Activated T-cell treated with anti-CD3 and anti-CD28 coated beads for 48 hours (primary cell): ENCODE data around the gene ZNF576.
"Not testable (repeated sequence)": the region's sequence is repeated elsewhere in the genome, so short reads cannot be mapped to it uniquely, and the experiment has no call there.

Source experiments
- DNase-seq: peaks from one replicate; pipeline ENCODE4 v3.0.0-alpha.2; 2020; ENCODE audit warnings: low read depth

ZNF576 gene

DNA sequence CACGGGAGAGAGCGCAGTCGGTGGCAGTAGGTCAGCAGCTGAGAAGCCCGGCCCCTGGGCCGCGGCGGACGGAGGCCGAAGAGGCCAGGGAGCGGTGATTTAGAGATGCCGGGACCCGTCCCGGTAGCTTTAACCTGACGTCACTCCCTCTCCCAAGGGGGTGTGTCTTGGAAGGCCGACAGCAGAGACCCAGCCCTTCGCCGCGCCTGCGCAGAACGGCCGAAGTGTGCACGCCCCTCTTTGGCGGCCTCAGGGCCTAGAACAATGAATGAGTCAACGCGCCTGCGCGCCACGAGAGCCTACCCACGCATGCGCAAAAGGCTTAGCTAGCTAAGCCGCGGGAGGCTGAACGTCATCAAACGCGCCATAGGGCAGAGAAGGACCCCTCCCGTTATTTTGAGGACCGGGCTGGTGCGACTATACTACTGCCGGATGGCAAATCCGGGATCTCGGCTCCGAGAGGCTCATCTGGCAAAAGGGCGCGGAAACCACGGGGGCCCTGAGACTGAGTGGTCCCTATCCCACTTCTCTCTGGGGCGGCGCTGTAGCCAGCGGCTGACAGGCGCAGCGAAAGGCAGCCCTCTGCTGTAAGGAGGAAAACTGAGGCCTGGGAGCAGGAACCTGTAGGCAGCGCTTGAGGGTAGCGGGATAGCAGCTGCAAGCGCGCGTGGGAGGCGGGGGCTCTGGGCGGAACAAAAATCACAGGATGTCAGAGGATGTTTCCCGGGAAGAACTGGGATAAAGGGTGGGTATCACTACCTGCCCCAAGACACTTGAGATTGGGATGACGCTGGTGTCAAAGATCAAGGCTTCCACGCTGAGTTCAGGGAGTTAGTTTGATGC, at the start of gene ZNF576, which contains the start of gene IRGQ:
TSS of gene ZNF576 (plus strand) at position 597 of the 843 bp plus-strand sequence. CDS start 514 bp downstream, outside the sequence.
TSS of gene IRGQ (minus strand) at position 136 of the 843 bp plus-strand sequence. CDS start 796 bp downstream, outside the sequence.
- DNase-seq, result peak; percentile 99

- DNase-seq, result not testable (repeated sequence)
Measured at GRCh38 chr19:43547926-43548325, 48.5 kb upstream of the ZNF576 start.

DNA sequence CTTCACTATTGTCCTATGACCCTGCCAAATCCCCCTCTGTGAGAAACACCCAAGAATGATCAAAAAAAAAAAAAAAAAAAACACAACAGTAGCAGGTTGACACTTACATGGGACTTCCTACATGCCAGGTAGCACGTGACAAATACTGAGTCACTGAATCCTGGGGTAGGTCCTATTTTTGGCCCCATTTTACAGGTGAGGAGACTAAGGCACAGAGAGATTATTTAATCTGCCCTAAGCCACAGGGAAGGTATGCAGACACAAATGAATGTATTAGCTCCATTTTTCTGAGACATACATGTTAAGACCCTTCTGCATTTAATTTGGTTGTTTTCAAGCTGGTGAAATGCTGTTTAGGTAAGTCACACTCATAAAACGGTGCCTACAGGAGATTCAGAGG, 47.7 kb upstream of the ZNF576 start:
- no peak for DNase-seq

GRCh38 chr19:43551399-43552197, 44.8 kb upstream of the ZNF576 start:
- DNase-seq, result no peak

GRCh38 chr19:43552198-43552450, 44.3 kb upstream of the ZNF576 start:
- DNase-seq, result no peak

DNA sequence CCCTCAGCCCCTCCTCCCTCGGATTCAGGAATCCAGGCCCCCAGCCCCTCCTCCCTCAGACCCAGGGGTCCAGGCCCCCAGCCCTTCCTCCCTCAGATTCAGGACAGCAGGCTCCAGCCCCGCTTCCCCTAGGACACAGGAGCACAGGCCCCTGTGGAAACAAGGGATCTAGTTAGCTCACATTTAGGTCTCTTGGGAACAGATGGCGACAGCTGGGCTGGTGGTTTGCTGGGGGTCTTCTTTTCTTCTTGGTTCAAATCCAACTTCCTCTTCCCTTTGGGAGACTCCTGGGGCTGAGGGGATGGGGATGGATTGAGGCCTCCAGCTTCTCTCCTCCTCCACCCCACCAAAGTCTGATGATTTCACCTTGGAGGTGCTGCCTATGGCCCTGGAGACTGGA, 43.8 kb upstream of the ZNF576 start:
- DNase-seq, result no peak

DNA sequence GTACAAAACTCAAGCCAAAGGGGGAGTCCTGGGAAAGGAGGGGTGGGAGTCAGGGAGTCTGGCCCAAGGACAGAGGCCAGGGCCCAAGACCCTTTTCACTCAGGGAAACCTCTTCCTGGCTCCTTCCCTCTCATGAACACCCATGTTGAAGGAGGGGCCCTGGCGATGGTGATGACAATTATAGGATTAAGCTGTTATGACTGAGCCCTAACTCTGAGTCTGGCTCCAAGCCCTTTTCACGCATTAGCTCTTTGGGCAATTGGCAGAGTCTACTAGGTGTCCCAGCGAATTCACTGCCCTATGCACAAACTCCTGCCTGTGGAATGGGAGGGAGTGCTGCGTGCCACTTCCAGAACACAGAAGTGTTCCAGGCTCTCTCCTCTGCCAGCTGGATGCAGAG, 42.7 kb upstream of the ZNF576 start:
- DNase-seq, result no peak

GRCh38 chr19:43554317-43554895, 42.0 kb upstream of the ZNF576 start:
- no peak for DNase-seq

GRCh38 chr19:43555185-43555770, 41.1 kb upstream of the ZNF576 start:
- peak; percentile 68 for DNase-seq

DNA sequence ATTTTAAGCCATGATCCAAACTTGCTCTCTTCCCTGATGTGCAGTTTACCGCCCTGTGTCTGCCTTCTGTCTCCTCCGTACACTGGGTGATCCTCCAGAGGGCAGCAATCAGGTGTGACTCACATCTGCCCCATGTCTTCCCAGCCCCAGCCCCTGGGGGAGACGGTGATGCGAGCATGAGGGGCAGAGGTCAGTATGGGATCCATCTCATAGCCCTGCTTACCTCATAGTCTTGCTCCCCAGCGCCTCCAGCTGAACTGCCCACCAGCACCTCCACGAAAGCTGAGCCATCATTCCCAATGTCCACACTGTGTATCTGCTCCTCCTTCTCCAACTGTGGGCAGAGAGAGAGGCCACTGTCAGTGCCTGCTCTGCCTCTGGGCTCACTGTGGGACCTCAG, 35.7 kb upstream of the ZNF576 start:
- DNase-seq, result no peak

DNA sequence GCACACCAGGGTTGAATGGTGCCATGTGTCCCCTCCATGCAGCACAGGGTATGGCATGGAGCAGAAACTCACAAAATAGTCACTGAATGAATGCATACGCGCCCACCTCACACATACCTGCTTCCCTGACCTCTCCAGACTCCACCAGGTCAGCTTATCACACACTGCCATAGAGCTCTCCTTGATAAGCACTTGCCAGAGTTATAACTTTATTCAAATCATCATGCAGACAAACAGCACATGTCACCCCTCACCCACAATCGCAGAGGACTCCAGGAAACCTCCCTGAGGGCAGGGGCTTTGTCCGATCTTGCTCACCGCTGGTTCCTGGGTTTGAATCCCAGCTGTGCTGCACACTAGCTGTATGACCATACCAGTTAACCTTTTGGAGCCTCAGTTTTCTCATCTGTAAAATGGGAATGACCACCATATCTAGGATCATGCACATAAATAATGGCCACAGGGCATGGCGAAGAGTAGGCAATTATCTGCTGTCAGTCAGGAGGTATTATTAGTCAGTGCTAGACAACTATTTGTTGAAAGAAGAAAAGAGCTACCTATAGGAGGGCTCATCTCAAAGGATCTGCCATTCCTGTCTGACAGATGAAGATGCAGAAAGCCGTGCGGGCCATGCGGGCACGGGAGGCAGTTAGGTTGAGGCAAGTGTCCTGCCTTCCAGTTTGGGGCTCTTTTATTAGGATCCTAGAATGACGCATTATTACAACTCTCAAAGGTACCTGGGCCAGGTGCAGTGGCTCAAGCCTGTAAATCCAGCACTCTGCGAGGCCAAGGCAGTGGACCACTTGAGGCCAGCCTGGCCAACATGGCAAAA, 35.0 kb upstream of the ZNF576 start:
- DNase-seq, result no peak

- DNase-seq, result no peak
Measured at GRCh38 chr19:43562226-43562697, 34.1 kb upstream of the ZNF576 start.

DNA sequence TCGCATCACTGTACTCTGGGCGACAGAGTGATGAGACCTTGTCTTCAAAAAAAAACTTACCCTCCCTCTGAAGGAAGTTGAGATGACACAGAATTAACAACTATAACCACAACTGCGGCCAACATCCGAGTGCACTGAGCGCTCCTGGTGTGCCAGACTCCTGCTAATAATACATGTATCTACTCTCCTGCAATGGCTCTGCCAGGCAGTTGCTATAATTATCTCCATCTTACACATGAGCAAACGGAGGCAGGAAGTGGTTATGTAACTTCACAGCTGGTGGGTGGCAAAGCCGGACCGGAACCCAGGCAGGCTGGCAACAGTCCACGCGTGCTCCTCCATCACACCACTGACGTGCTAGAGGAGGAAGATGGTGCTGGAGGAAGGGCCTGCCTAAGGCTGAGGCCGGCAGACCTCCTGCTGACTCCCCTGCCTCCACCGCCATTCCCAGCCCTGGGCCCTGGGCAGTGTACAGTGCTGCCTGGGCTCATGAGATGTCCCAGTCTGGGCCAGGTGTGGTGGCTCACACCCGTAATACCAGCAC, 33.6 kb upstream of the ZNF576 start:
- DNase-seq, result peak; percentile 54

- no peak for DNase-seq
Measured at GRCh38 chr19:43563816-43564457, 32.5 kb upstream of the ZNF576 start.

GRCh38 chr19:43564800-43565199, 31.6 kb upstream of the ZNF576 start:
- DNase-seq, result no peak

DNA sequence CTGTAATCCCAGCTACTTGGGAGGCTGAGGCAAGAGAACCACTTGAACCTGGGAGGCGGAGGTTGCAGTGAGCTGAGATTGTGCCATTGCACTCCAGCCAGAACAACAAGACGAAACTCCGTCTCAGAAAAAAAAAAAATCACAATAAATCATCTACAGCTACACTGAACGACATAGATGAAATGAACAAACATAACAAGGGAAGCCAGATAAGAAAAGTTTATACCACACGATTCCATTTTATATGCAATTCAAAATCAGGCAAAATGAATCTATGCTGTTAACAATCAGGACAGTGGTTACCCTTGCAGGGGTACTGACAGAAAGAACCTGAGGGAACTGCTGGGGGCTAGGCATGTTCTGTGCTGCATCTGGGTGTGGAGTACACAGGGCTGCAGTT, 26.7 kb upstream of the ZNF576 start:
- no peak for DNase-seq

DNA sequence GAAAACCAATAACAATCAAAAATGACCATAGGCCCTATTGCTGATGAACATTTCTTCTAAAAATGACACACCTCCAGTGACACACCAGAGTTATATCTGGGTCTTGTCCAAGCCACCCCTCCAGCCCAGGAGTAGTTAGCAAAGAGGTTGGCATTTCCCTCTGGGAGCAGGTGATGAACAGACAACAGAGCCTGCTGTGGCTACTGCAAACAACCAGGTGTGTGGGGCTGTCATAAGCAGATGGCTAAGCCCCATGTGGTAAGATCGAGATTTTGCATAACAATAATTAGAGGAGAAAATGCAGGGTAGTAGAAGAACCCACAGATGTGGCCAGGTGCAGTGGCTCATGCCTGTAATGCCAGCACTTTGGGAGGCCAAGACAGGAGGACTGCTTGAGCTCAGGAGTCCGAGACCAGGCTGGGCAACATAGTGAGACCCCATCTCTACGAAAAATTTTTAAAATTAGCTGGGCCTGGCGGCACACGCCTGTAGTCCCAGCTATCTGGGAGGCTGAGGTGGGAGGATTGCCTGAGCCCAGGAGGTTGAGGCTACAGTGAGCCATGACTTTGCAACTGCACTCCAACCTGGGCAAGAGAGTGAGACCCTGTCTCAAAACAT, 26.1 kb upstream of the ZNF576 start:
- DNase-seq, result no peak

DNA sequence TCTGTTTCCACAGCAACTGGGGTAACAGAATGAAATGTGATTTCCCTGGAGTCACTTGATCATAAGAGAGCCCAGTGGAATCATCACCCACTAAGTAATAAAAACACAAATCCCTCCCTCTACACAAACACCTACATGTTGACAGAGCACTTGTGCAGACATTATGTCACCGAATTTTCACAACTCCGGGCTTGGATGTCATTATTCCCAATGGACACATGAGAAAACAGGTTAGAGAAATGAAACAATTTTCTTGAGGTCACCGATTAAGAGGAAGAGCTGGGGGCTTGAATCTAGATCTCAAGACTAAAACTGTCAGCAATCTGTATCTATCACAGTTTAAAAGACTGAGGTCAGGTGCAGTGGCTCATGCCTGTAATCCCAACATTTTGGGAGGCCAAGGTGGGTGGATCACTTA, 24.2 kb upstream of the ZNF576 start:
- DNase-seq, result no peak

DNA sequence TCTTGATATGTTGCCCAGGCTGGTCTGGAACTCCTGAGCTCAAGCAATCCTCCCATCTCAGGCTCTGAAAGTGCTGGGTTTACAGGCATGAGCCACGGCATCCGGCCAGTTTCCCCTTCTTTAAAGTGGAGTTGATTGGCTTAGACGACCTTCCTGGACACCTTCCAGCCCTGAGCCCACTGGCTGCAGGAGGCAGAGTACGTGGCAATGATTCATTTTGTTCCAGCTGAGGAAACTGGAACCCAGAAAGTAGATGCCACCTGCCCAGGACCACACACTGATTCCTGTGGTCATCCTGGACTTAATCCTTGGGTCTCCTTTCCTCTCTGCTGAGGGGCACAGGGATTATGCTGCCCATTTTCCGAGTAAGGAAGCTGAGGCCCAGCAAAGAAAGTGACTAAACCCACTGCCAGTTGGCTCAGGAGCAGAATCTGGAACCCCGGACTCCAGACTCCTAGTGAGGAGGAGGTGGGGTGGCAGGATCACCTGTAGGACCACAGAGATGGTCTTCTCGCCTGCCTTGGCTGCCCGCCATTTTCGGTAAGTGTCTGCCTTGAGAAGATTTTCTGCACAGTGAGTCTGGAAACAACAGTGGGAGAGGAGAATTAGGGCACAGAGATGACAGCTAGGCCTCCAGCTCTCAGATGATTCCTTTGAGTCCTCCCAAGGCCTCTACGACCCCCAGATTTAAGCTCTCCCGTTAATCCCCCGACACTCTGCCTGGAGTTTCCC, 21.8 kb upstream of the ZNF576 start:
- no peak for DNase-seq
